ENCODE results near the gene PCSK7. TPM values are rescaled to one million over a fixed set of nuclear protein-coding genes. Genes with fewer than 3 reads are reported as not detected.
A peak's percentile ranks its signal among the peaks of the same experiment; 100 is the strongest.

The PCSK7 gene
- total RNA-seq, 2 donors from 2014 or later = 25.9 to 86.0 TPM

- 78 to 87% methylated on average over 15 to 17 of the region's 17 CpGs for WGBS, 2 donors
- H3K4me1 ChIP-seq = peaks cover 38% of the 10 kb centered on the region
- no peak for TF ChIP-seq CTCF (IDR thresholded peaks at IDR 0.05)
- TF ChIP-seq POLR2A (IDR thresholded peaks at IDR 0.05) = no peak
- peaks cover 0 to 19% of the 10 kb centered on the region in 2 donors for H3K36me3 ChIP-seq (replicated peaks in 1 of 2; ENCODE audit: insufficient read depth in 1 of 2, low read depth in 2 of 2)
- H3K4me3 ChIP-seq = no peak overlapping the region
- no peaks in the 10 kb centered on the region for H3K27me3 ChIP-seq
- no peak for DNase-seq
- ATAC-seq = no peak
- H3K9me3 ChIP-seq = no peaks in the 10 kb centered on the region
- intact Hi-C loops (cut with DNase I) = loop anchor here (10.0 kb wide), 1 partner anchor 349 kb away; no protein-coding TSS in a partner anchor
- H3K27ac ChIP-seq = no peak overlapping the region
These were observed 7.9 kb downstream of the PCSK7 start for GRCh38 chr11:117223741-117224689.

- 92 to 93% methylated on average over 14 of the region's 14 CpGs for WGBS, 2 donors
- no peak for DNase-seq
These were observed 8.7 kb downstream of the PCSK7 start for GRCh38 chr11:117222991-117223740.

GRCh38 chr11:117221775-117222517 is 9.9 kb downstream of the PCSK7 start:
- 56% methylated on average over 7 of the region's 7 CpGs for WGBS, 2 donors
- peaks cover 0 to 13% of the 10 kb centered on the region in 2 donors for H3K36me3 ChIP-seq (replicated peaks in 1 of 2; ENCODE audit: insufficient read depth in 1 of 2, low read depth in 2 of 2)
- H3K4me3 ChIP-seq = no peak overlapping the region
- TF ChIP-seq CTCF (IDR thresholded peaks at IDR 0.05) (no peak), POLR2A (IDR thresholded peaks at IDR 0.05) (no peak)
- peaks cover 42% of the 10 kb centered on the region for H3K4me1 ChIP-seq
- DNase-seq (peak; percentile 54 to 79 (median 61)), ATAC-seq (peak; percentile 21)
- no peaks in the 10 kb centered on the region for H3K27me3 ChIP-seq
- peak overlapping the region in 3 of 4 donors; percentile 50 to 65 (median 55) for H3K27ac ChIP-seq
- H3K9me3 ChIP-seq = no peaks in the 10 kb centered on the region
- intact Hi-C loops (cut with DNase I) = loop anchor here (10.0 kb wide), 1 partner anchor 347 kb away; no protein-coding TSS in a partner anchor

More at GRCh38 chr11:117222991-117223740, 8.7 kb downstream of the PCSK7 start:
- H3K9me3 ChIP-seq = no peaks in the 10 kb centered on the region
- peaks cover 42% of the 10 kb centered on the region for H3K4me1 ChIP-seq
- no peaks in the 10 kb centered on the region for H3K27me3 ChIP-seq
- intact Hi-C loops (cut with DNase I) = loop anchor here (10.0 kb wide), 1 partner anchor 348 kb away; no protein-coding TSS in a partner anchor
- TF ChIP-seq POLR2A (IDR thresholded peaks at IDR 0.05) = no peak
- H3K4me3 ChIP-seq = no peak overlapping the region
- no peak for ATAC-seq
- H3K27ac ChIP-seq = no peak overlapping the region
- peaks cover 0 to 16% of the 10 kb centered on the region in 2 donors for H3K36me3 ChIP-seq (replicated peaks in 1 of 2; ENCODE audit: insufficient read depth in 1 of 2, low read depth in 2 of 2)

GRCh38 chr11:117220999-117221774 is 10.7 kb downstream of the PCSK7 start:
- TF ChIP-seq CTCF (IDR thresholded peaks at IDR 0.05) = no peak
- no peak for TF ChIP-seq POLR2A (IDR thresholded peaks at IDR 0.05)
- DNase-seq (peak in 1 of 4 donors; percentile 64), ATAC-seq (peak; percentile 25)
- intact Hi-C loops (cut with DNase I) = loop anchor here (10.0 kb wide), 1 partner anchor 346 kb away; no protein-coding TSS in a partner anchor
- H3K36me3 ChIP-seq (replicated peaks in 1 of 2; ENCODE audit: insufficient read depth in 1 of 2, low read depth in 2 of 2) = peaks cover 0 to 11% of the 10 kb centered on the region in 2 donors
- H3K9me3 ChIP-seq = no peaks in the 10 kb centered on the region
- peak overlapping the region; percentile 30 to 65 (median 52) for H3K27ac ChIP-seq
- H3K27me3 ChIP-seq = no peaks in the 10 kb centered on the region
- H3K4me3 ChIP-seq = no peak overlapping the region
- peaks cover 37% of the 10 kb centered on the region for H3K4me1 ChIP-seq
- 39 to 59% methylated on average over 6 to 7 of the region's 7 CpGs for WGBS, 2 donors

Measured in body of pancreas (tissue), 4 donors.